HepG2 (cell line): ENCODE measurements around the gene APOA1. TPM values are rescaled to one million over a fixed set of nuclear protein-coding genes. Genes with fewer than 3 reads are reported as not detected.

Experiments
- ETV5 ChIP-seq: IDR thresholded peaks from 2 replicates; pipeline ENCODE4 v1.6.1; 2018; ENCODE audit warnings: missing biosample characterization, missing genetic modification reagents, inconsistent platforms, borderline replicate concordance
- FOXC1 ChIP-seq: sonication (generic); formaldehyde crosslinking; IDR thresholded peaks from 2 replicates; pipeline ENCODE4 v1.8.0; 2022; ENCODE audit warnings: mild to moderate bottlenecking, missing genetic modification reagents, borderline replicate concordance
- IRF9 ChIP-seq: sonication (generic); formaldehyde crosslinking; IDR thresholded peaks from 2 replicates; pipeline ENCODE4 v1.8.0; 2022; ENCODE audit warnings: missing genetic modification reagents, mild to moderate bottlenecking, borderline replicate concordance
- JUNB ChIP-seq: sonication (generic); formaldehyde crosslinking; IDR thresholded peaks from 2 replicates; pipeline ENCODE4 v1.8.0; 2022; ENCODE audit warnings: missing genetic modification reagents, mild to moderate bottlenecking, borderline replicate concordance
- MTF1 ChIP-seq: sonication (generic); formaldehyde crosslinking; IDR thresholded peaks from 2 replicates; pipeline ENCODE4 v1.5.0; 2020; ENCODE audit warnings: missing genetic modification reagents
- NKX3-1 ChIP-seq: sonication (generic); formaldehyde crosslinking; IDR thresholded peaks from 2 replicates; pipeline ENCODE4 v1.5.0; 2020; ENCODE audit warnings: missing genetic modification reagents
- PAWR ChIP-seq: sonication (generic); formaldehyde crosslinking; IDR thresholded peaks from 2 replicates; pipeline ENCODE4 v1.4.0; 2020; ENCODE audit warnings: missing genetic modification reagents, mild to moderate bottlenecking, borderline replicate concordance
- POLR2G ChIP-seq: fragments of 200-400 bp; formaldehyde crosslinking; IDR thresholded peaks from 2 replicates; pipeline ENCODE4 v1.6.1; 2018; ENCODE audit warnings: mild to moderate bottlenecking, low read depth, low read length, moderate library complexity
- SCMH1 ChIP-seq: sonication (generic); formaldehyde crosslinking; IDR thresholded peaks from 2 replicates; pipeline ENCODE4 v1.9.0; 2021; ENCODE audit warnings: missing genetic modification reagents, mild to moderate bottlenecking, borderline replicate concordance
- SNAI1 ChIP-seq: sonication (generic); formaldehyde crosslinking; IDR thresholded peaks from 2 replicates; pipeline ENCODE4 v1.5.0; 2020; ENCODE audit warnings: mild to moderate bottlenecking, missing genetic modification reagents, borderline replicate concordance
- TERF1 ChIP-seq: sonication (generic); formaldehyde crosslinking; IDR thresholded peaks from 2 replicates; pipeline ENCODE4 v1.8.0; 2022; ENCODE audit warnings: mild to moderate bottlenecking, missing genetic modification reagents, moderate library complexity
- TRIM24 ChIP-seq: sonication (generic); formaldehyde crosslinking; IDR thresholded peaks from 2 replicates; pipeline ENCODE4 v1.8.0; 2022; ENCODE audit warnings: mild to moderate bottlenecking, missing genetic modification reagents
- ZFP41 ChIP-seq: sonication (generic); formaldehyde crosslinking; IDR thresholded peaks from 2 replicates; pipeline ENCODE4 v1.4.0; 2020; ENCODE audit warnings: mild to moderate bottlenecking, missing genetic modification reagents, borderline replicate concordance
- ZNF354B ChIP-seq: sonication (generic); formaldehyde crosslinking; IDR thresholded peaks from 2 replicates; pipeline ENCODE4 v1.8.0; 2022; ENCODE audit warnings: mild to moderate bottlenecking, missing genetic modification reagents
- ZNF615 ChIP-seq: sonication (generic); formaldehyde crosslinking; IDR thresholded peaks from 2 replicates; pipeline ENCODE4 v1.5.0; 2020; ENCODE audit warnings: mild to moderate bottlenecking, missing genetic modification reagents, borderline replicate concordance
- ZNF670 ChIP-seq: sonication (generic); formaldehyde crosslinking; IDR thresholded peaks from 2 replicates; pipeline ENCODE4 v1.8.0; 2022; ENCODE audit warnings: mild to moderate bottlenecking, missing genetic modification reagents, borderline replicate concordance
- ZSCAN9 ChIP-seq: IDR thresholded peaks from 2 replicates; pipeline ENCODE4 v1.6.1; 2016; ENCODE audit warnings: borderline replicate concordance
- polyA plus RNA-seq, 8 experiments: library from polyadenylated mRNA; depleted of rRNA in 3 of 8; stranded (reverse) in 7 of 8; unstranded in 1 of 8; fragments of >200 nt; fragmentation: Illumina TruSeq in 4 of 8; extraction: Trizol in 4 of 8; gene quantifications; 2 replicates each; pipeline versions ENCODE4 v1.2.1 to v1.2.3, GENCODE V29; 2011 to 2016; ENCODE audit warnings: low read depth in 4 of 8, missing spikeins in 1 of 8, mixed read lengths in 1 of 8; ENCODE audit not compliant: insufficient read depth in 1 of 8
- total RNA-seq, 5 experiments: library from RNA; depleted of rRNA; stranded (reverse); fragments of >200 nt; fragmentation: Illumina TruSeq; extraction: Trizol; gene quantifications; 2 replicates each; pipeline ENCODE4 v1.2.3, GENCODE V29; 2016; ENCODE audit warnings: low read depth in 1 of 5
- TF ChIP-seq, protein P1 (sequence below), 2 experiments: sonication (generic) in 1 of 2; formaldehyde crosslinking in 1 of 2; IDR thresholded peaks; 2 replicates each; pipeline versions ENCODE4 v1.5.1 to v1.6.1; 2011 to 2020; ENCODE audit warnings: borderline replicate concordance in 1 of 2, low read depth in 1 of 2, low read length in 1 of 2, mild to moderate bottlenecking in 1 of 2, missing genetic modification reagents in 1 of 2, moderate library complexity in 1 of 2
- TF ChIP-seq, protein P2 (sequence below): sonication (generic); formaldehyde crosslinking; IDR thresholded peaks from 2 replicates; pipeline ENCODE4 v1.4.0; 2020; ENCODE audit warnings: missing genetic modification reagents

Gene APOA1
- total and polyA plus RNA-seq, 2 of the 13 experiments (the other 11 are each of a cell fraction or from before 2014, with no cell fraction given), result 1,973 to 5,485 TPM

- TF ChIP-seq TERF1 (CRISPR knock-in tag) (no peak), JUNB (CRISPR knock-in tag) (peak; percentile 73; the same call in 1 of the 2 replicates), SCMH1 (CRISPR knock-in tag) (no peak), ZSCAN9 (CRISPR knock-in tag) (peak; percentile 86), SNAI1 (no peak), ZNF670 (CRISPR knock-in tag) (peak; percentile 96), FOXC1 (CRISPR knock-in tag) (no peak; the same call in 1 of the 2 replicates), ZFP41 (CRISPR knock-in tag) (0 out of 2 replicates have a peak, but pooled peaks have one; percentile 65), PAWR (CRISPR knock-in tag) (no peak), POLR2G (peak; percentile 59), NKX3-1 (CRISPR knock-in tag) (no peak), ZNF354B (no peak), ZNF615 (CRISPR knock-in tag) (no peak), ETV5 (CRISPR knock-in tag) (peak; percentile 79), TRIM24 (peak; percentile 95), MTF1 (CRISPR knock-in tag) (no peak), IRF9 (CRISPR knock-in tag) (peak; percentile 82)
- TF ChIP-seq, protein P1, sequence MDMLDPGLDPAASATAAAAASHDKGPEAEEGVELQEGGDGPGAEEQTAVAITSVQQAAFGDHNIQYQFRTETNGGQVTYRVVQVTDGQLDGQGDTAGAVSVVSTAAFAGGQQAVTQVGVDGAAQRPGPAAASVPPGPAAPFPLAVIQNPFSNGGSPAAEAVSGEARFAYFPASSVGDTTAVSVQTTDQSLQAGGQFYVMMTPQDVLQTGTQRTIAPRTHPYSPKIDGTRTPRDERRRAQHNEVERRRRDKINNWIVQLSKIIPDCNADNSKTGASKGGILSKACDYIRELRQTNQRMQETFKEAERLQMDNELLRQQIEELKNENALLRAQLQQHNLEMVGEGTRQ (IDR thresholded peaks at IDR 0.05; ENCODE audit: low read depth, low read length), result no peak
- TF ChIP-seq, protein P1 (CRISPR knock-in tag; IDR thresholded peaks at IDR 0.05; ENCODE audit: borderline replicate concordance), result peak; percentile 8; the same call in 1 of the 2 replicates
- TF ChIP-seq, protein P2, sequence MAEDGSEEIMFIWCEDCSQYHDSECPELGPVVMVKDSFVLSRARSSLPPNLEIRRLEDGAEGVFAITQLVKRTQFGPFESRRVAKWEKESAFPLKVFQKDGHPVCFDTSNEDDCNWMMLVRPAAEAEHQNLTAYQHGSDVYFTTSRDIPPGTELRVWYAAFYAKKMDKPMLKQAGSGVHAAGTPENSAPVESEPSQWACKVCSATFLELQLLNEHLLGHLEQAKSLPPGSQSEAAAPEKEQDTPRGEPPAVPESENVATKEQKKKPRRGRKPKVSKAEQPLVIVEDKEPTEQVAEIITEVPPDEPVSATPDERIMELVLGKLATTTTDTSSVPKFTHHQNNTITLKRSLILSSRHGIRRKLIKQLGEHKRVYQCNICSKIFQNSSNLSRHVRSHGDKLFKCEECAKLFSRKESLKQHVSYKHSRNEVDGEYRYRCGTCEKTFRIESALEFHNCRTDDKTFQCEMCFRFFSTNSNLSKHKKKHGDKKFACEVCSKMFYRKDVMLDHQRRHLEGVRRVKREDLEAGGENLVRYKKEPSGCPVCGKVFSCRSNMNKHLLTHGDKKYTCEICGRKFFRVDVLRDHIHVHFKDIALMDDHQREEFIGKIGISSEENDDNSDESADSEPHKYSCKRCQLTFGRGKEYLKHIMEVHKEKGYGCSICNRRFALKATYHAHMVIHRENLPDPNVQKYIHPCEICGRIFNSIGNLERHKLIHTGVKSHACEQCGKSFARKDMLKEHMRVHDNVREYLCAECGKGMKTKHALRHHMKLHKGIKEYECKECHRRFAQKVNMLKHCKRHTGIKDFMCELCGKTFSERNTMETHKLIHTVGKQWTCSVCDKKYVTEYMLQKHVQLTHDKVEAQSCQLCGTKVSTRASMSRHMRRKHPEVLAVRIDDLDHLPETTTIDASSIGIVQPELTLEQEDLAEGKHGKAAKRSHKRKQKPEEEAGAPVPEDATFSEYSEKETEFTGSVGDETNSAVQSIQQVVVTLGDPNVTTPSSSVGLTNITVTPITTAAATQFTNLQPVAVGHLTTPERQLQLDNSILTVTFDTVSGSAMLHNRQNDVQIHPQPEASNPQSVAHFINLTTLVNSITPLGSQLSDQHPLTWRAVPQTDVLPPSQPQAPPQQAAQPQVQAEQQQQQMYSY (CRISPR knock-in tag), result no peak
These were observed 4.8 kb downstream of the APOA1 start (continued) for GRCh38 chr11:116832350-116833290.
